Stimulated activated CD8-positive, alpha-beta memory T cell treated with anti-CD3 and anti-CD28 coated beads, Interleukin-15, amount 100 ng/mL, for 1 hour (primary cell): Measurements from ENCODE around the gene RAPGEF2.
A peak's percentile ranks its signal among the peaks of the same experiment; 100 is the strongest.
"Not testable (repeated sequence)": the region's sequence is repeated elsewhere in the genome, so short reads cannot be mapped to it uniquely, and the experiment has no call there.

Source experiments
- DNase-seq: peaks from one replicate; pipeline ENCODE4 v3.0.0-alpha.2; 2020; ENCODE audit warnings: low read depth

Gene RAPGEF2

DNA sequence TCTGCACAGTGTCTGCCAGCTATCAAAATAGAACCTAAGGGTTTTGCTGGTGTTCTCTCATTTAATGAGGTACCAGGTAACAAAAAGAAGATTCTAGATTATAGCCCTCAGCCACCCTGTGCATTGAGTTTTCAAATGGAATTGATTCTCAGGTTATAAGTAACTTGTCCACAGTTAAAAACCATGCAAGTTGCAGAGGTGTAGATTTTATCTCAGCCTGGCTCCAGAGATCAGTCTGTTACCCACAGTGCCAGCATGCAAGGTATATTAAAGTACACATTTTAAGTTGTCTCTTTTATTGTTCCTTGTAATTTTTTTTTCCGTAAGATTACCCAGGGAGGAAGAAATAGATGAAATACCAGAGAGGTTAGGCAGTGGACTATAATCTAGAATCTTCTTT is 59.7 kb downstream of the RAPGEF2 start:
- no peak for DNase-seq

DNA sequence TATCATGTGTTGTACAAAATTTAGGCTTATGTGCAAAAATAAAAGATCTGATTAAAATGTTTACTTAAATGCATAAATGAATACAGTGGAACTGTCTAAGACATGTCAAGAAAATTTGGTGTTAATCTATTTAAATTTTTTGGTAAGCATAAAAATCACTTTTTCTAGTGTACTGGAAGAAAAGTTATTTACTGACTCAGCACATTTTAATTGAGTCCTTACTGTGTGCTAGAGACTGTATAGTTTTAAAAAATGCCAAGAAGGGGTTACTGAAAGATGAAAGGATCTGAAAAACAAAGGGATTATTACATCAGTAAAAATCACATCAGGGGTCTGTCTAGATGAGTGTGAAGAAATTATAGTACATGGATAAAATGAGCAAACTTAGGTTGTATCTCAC is 60.6 kb downstream of the RAPGEF2 start:
- no peak for DNase-seq

DNA sequence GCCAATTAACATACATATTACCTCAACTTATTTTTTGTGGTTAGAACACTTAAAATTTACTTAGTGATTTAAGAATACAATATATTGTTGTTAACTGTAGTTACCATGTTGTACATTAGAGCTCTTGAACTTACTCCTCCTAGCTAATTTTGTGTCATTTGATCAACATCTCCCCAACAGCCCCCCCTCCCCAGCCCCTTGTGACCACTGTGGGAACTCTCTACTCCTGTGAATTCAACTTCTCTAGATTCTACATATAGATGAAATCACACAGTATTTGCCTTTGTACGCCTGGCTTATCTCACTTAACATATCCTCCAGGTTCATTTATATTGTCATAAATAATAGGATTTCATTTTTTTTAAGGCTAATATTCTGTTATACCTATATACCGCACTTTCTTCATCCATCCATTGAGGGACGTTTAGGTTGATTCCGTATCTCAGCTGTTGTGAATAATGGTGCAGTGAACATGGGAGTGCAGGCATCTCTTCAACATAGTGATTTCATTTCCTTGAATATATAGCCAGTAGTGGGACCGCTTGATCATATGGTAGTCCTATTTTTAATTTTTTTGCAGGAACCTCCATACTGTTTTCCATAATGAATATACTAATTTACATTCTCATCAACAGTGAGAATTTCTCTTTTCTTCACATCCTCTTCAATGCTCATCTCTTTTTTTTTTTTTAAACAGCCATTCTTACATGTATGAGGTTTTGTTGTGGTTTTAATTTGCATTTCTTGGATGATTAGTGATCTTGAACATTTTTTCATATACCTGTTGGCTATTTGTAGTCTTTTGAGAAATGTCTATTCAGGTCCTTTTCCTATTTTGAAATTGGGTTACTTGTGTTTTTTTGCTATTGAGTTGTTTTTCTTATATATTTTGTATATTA is 66.8 kb downstream of the RAPGEF2 start:
- no peak for DNase-seq

DNA sequence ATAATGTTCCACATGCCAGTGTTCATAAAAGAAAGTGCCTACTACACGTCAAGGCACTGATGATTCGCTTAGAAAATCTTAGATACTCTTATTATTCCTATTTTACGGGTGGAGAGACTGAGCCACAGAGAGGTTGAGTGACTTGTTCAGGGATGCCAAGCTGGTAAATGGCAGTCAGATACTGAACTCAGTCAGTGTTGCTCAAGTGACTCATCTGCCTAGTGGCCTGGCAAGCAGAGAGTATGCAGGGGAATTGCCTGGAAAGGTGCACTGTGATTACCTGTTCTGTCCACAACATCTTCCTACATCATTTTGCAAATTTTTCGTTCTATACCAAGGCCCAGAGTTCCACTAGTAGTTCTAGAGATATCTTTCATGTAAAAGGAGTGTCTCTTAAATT is 68.4 kb downstream of the RAPGEF2 start:
- no peak for DNase-seq

DNA sequence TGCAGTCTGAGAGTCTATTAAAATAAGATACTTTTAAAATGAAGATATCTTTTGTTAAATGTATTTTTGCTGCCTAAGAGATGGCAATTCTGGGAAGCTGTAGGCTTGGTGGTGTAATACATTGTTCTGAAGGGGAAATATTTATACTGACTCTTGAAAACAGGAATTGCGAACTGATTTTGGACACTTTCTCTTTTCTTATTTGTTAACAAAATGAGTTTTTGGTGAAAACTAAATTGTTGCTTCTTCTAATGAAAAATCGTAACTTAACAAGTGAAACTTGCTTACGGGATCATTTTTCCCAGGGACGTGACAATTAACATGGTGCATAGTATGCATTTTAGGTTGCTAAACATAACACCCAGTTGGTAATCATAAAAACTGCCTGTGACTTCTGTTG is 71.0 kb downstream of the RAPGEF2 start:
- DNase-seq: no peak

DNA sequence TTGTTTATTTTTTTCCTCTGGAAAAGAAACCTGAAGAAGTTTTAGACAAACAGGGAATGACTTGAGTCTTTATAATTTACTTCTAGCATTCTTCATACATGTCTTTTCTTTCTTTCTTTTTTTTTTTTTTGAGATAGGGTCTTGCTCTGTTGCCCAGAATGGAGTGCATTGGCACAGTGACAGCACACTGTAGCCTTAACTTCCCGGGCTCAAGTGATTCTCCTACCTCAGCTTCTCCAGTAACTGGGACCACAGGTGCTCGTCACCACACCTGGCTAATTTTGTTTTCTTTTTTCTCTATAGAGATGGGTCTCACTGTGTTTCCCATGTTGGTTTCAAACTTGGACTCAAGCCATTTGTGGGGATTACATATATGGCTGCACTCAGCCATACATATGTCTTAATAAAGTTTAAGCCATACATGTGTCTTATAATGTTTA is 71.8 kb downstream of the RAPGEF2 start:
- DNase-seq: no peak

DNA sequence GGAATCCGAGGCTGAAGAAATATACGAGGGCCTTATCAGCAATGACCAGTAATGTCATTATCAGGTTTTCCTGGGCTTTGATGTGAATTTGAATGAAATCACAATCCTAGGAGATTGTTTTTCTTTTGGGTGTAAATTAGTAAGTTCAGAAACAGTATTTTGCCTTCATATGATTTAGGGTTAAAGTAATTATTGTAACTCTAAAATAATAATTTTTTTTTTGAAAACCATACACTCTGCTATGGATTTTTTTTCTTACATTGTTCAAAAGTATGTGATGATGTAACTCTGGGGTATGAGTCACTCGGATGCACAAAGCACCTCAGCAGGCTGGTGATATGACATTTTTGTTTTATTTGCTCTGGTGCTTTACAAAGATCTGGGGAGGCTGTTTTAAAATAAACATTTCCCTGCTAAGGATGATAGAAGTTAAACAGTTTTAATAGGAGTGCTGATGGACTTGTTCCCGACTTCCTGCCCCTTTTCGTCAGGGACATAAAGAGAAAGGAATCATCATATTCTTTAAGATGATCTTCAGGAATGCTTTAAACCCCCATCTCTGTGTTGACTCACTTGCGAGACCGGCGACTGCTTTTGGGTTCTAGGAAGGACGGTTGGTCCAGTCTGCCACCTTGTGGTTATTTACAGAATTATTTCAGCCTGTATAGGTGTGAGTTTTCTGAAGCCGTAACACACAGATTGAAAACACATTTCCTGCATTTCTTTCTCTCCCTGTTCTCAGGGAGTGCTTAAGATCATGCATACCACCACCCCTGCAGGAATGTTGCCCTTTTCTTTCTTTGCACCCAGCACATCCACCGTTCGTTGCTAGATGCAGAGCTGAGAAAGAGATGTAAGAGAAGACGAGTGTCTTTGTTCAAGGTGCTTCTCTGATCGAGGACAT is 72.5 kb downstream of the RAPGEF2 start:
- DNase-seq: peak; percentile 24

DNA sequence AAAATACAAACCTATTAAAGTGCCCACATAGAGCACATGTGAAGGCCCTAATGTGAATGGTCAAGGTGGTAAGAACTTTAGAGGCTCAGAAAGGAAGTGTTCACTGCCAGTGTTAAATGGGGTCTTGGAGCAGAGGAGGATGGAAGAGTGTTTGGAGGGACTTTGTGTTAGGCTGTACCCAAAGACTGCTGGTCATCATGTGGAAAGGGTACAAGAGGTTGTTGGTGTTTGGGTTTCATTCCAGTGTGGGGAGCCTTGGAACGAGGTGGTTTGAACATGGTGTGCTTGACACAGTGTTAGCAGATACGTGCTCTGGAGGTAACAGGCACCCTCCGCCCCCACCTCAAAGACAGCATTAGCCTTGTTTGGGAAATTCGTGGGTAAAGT is 73.1 kb downstream of the RAPGEF2 start:
- DNase-seq: no peak

DNA sequence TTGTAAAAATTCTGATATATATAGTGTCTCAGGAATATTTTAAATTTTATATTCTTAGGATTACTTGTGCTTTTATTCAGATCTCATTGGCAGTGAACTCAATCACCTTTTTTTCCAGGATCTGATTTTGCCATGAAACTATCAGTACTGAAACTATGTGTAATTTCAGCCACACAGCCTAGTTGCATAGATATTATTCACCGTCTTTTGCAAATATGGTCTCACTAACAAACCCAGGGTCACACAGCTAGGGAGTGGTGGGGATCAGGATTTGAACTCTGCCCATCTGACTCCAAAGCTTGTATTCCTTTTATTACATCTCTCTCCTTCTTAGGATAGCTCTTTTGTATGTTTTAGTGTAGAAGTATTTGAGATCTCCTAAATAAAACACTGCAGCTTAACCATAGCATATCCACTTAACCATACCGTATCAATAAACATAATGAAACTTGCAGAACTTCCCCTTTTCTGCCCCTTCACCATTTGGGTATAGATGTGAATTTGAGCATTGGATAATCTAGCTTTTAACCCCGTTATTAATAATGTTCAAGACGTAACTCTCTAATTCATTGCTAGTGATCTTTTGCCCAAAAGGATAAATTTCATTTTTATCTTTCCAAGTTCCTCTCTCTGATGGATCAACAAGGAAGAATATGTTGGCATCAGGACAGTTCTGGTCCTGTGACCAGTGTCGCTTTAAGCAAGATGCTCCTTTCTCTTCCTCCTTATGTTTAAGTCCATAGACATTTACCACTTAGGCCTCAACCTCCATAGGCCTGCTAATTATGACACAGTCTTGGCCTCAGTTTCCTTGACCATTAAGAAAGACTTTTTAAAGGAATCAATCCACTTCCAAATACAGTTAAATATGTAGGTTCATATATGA is 74.6 kb downstream of the RAPGEF2 start:
- DNase-seq: no peak

DNA sequence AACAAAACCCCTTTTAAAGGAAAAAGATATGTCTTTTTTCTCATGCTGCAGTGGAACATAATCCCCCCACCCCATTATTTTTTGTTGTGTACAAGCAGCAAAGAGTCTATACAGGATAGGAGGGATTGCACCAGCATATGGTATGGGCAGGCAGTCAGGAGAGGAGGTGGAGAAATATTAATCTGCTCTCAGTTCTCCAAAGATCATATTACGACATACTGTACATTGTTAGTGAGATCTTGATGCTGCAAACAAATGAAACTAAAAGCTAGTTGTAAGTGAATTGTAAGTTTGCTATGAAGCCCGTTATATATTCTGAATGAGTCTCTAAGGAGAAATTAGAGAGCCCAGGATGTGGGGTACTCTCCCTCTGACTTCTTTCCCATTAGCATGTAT is 75.3 kb downstream of the RAPGEF2 start:
- DNase-seq: no peak

DNA sequence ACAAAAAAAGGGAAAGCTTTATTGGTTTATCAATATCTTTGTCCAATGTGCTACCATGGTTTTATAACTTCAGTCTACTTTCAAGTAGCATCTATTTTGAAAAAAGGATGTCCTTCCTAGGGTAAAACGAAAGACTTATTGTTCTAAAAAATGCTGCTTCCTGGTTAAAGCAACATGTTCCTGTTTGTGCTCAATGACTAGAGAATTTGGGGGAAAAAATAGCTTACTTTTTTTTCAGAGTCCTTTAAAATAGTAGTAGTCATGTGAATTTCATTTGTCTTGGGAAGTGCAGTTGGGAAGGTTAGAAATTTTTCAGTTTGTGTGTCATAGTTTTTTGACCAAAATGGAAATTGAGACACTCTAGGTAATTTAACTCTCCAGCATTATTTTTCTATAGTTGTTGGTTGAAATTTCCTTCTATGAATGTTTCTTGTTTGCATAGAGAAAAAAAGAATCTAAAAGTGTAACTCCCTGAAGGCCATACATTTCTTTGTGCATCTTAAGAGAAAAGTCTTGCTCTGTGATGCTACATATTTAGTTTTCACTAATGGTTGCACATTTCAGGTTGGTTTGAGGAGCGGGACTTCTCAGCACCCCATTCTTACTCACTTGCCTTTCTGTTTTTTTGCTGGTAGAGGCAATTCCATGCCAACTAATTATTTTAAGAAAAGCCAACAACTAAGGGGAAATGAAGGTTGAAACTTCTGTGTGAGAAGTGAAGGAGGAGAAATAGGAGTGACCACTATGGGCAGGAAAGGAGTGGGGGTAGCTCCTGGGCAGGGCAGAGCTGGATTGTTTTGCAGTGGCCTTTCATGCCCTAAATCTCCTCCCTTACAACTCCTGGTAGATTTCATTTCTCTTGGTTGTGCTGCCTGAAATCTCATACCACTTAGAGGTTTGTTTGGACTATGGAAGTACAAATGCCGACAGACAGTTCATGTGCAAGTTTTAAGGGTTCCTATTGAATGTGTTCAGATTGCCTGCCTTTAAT is 76.4 kb downstream of the RAPGEF2 start:
- no peak for DNase-seq

DNA sequence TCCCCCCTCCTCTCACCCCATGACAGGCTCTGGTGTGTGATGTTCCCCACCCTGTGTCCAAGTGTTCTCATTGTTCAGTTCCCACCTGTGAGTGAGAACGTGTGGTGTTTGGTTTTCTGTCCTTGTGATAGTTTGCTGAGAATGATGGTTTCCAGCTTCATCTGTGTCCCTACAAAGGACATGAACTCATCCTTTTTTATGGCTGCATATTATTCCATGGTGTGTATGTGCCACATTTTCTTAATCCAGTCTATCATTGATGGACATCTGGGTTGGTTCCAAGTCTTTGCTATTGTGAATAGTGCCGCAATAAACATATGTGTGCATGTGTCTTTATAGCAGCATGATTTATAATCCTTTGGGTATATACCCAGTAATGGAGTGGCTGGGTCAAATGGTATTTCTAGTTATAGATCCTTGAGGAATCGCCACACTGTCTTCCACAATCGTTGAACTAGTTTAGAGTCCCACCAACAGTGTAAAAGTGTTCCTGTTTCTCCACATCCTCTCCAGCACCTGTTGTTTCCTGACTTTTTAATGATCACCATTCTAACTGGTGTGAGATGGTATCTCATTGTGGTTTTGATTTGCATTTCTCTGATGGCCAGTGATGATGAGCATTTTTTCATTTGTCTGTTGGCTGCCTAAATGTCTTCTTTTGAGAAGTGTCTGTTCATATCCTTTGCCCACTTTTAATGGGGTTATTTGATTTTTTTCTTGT is 81.2 kb downstream of the RAPGEF2 start:
- DNase-seq: not testable (repeated sequence)

DNA sequence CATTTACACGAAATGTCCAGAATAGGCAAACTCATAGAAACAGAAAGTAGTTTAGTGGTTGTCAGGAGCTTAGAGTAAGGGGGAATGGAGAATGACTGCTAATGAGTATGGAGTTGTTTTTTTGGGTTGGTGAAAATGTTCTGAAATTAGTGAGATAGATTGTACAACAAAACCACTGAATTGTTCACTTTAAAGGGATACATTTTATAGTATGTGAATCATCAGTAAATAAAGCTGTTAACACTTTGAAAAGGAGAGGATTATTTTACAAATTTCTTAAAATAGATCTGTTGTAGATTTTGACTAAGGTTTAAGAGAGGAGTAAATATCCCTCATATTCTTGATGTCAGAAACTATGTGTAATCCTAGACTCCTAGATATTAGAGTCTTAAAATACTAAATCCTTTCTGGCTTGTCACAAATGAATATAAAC is 82.7 kb downstream of the RAPGEF2 start:
- no peak for DNase-seq

DNA sequence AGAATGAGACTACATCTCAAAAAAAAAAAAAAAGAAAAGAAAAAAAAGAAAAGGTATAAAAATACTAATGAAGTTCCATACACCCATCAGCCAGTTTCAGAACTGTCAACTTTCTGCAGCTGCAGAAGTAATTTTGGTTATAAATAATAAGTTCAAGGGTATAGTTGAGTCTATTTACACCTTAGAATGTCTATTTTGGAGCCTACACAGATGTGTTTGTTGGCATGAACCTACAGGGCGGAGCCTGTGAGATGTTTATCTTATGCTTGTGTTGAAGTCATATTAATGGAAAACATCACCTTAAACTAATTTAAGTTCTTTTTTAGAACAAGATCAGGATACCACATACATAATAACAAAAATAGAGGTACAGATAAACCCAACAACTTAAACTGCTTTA is 85.8 kb downstream of the RAPGEF2 start:
- DNase-seq: no peak

DNA sequence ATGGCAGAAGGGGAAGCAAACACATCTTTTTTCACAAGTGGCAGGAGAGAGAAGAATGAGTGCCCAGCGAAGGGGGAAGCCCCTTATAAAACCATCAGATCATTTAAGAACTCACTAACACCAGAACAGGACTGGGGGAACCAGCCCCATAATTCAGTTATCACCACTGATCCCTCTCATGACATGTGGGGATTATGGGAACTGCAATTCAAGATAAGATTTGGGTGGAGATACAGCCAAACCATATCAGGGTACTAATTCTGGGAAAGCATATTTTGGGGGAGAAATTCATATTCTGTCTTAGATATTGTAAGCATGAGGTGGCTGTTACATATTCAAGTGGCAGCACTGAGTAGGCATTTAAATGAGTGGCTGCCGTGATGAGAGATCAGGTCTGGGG is 87.8 kb downstream of the RAPGEF2 start:
- no peak for DNase-seq

DNA sequence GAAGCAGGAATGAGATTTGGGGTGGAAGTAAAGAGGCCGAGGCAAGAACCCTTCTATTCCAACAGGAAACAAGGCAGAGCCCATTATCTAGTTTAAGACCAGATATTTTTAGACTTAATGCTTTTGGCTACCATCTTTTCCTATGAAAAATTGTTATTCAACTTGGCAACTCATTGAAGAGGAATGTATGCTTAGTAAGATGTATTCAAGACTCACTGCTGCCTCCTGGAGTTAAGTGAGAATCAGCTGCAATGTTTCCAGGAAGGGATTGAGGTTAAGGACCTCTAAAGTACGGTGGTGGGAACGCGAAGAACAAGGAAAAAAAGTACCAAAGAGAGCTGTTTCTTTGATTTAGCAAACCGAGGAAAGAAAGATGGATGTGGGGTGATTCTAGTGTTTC is 89.1 kb downstream of the RAPGEF2 start:
- no peak for DNase-seq

DNA sequence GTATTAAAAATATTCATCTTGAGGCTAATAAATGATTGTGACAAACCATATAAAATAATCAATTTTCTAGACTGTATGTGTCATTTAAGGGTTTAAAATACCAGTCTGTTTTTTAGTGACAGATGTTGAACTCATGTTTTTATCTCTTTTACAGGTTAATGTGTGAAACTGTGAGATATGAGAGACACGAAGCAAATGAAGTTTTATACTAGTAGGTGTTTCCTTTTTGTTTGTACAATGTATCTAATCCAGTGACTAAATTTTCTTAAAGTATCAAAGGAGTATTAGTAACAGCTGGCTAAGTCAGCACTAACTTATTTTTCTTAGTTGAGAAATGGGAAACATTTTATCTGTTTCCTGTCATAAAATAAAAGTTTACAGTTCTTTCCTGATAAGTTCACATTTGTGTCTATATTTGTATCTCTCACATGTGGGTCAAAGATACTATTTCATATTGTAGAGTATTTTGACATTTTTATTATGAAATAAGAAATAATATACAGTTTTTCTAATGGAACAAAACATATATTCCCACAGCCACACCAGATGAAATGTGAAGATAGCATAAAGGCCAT is 90.3 kb downstream of the RAPGEF2 start:
- DNase-seq: no peak

DNA sequence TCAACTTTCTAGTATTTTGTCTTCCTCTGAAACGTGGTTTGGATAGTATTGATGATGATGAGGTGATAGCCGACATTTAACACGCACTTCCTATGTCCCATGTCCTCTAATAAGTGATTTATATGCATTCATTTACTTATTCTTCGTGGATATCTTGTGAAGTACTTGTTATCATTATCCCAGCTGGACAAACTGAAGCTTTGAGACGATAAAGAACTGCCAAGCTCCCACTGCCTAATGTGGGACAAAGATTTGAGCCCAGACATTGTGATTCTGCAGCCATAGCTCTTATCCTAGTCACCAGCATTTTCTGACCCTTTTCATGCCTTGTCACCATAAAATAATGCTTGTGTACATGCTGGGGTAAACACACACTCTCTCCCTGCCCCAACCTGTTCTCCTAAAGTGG is 92.5 kb downstream of the RAPGEF2 start:
- DNase-seq: no peak

DNA sequence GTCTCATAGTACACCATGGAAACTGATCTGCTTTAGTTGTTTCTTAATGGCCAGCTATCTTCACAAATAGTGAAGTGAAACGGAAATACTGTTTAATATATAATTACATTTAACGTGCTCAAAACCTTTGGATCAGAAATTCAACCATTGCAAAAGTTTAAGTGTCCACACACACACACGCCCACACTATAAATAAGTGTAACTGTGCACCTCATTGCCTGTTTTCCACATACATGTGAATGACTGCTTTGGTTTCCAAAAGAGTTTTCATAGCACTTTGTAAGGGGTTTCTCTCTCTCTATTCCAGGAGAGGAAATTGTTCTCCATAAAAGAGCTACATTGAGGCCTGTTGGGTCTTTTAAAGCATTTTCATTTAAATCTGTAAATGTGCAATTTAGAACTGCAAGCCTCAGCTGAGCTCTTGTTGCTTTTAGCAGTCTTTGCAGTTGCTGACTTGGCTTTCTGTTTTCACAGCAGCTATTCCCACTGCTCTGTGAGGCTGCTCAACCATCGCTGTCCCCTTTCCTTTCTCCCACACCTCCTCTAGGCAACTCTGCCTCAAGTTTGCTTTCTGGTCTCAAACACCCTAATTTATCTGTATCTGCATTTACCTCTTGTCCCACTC is 94.5 kb downstream of the RAPGEF2 start:
- DNase-seq: no peak
